Subcutaneous abdominal adipose tissue (tissue), 5 donors: ENCODE data around the gene PPP2CA.

Experiments
- H3K27ac ChIP-seq: one replicate; pipeline ENCODE4 v1.7.0; 2013; ENCODE audit warnings: low read depth, mild to moderate bottlenecking, inconsistent platforms, low read length, moderate library complexity
- H3K27me3 ChIP-seq, 5 donors: one replicate each; pipeline ENCODE4 v1.7.0; 2013; ENCODE audit warnings: low read length in 5 of 5, inconsistent platforms in 1 of 5; ENCODE audit not compliant: control insufficient read depth in 5 of 5, insufficient read depth in 4 of 5
- H3K36me3 ChIP-seq, 5 donors: one replicate each; pipeline ENCODE4 v1.7.0; 2013; ENCODE audit warnings: low read length in 5 of 5; ENCODE audit not compliant: control insufficient read depth in 5 of 5, insufficient read depth in 5 of 5
- H3K4me1 ChIP-seq, 5 donors: one replicate each; pipeline ENCODE4 v1.7.0; 2013; ENCODE audit warnings: low read length in 5 of 5, mild to moderate bottlenecking in 3 of 5, moderate library complexity in 1 of 5; ENCODE audit not compliant: control insufficient read depth in 5 of 5, insufficient read depth in 5 of 5
- H3K4me3 ChIP-seq, 5 donors: one replicate each; pipeline ENCODE4 v1.7.0; 2013; ENCODE audit warnings: low read length in 5 of 5, low read depth in 1 of 5
- H3K9ac ChIP-seq, 5 donors: one replicate each; pipeline ENCODE4 v1.7.0; 2013; ENCODE audit warnings: low read length in 5 of 5, mild to moderate bottlenecking in 4 of 5, moderate library complexity in 3 of 5
- H3K9me3 ChIP-seq, 5 donors: one replicate each; pipeline ENCODE4 v1.7.0; 2013; ENCODE audit warnings: low read length in 5 of 5; ENCODE audit not compliant: control insufficient read depth in 5 of 5
- donor health status: healthy.
- donor health status: healthy.
- donor health status: healthy.
- donor health status: healthy.
- donor health status: healthy.

Gene PPP2CA

DNA sequence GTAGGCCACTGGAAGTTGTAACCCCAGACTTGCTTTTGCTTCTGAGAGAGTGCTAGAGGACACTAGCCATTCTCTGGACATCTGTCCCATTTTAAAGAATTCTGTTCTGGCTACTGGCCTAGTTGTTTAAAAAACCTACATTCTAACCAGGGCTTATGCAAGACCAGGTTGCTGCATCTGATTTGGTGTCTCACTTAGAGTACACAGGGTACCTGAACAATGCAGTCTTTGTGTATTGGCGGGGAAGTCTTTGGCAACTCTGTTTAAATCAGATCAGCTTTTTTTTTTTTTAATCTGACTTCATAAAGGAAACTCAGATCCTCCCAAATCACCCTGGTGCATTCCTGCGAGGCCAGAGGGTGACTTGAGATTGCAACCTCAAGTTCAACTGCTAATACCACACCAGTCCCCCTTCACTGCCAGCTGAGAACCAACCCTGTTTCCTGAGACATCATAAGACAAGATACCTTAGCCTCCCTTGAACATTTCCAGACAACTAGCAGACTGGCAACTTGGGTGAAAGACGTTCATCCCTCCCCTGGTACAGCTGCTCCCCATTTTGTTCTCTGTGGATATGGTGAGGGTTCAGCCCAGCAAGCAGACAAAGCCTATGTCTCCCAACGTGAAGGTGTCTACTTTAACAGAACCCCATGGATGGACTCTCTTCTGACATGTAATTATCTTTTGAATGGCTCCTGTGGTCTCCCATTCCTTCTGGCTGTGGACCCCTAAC lies 76.1 kb downstream of the PPP2CA start:
- H3K27ac ChIP-seq: peak overlapping the region; percentile 43
- H3K9me3 ChIP-seq: no peaks in the 10 kb centered on the region
- H3K4me3 ChIP-seq: no peak overlapping the region
- H3K36me3 ChIP-seq: peaks cover 29 to 85% (median 63%) of the 10 kb centered on the region in 5 donors
- H3K9ac ChIP-seq: peak overlapping the region in 1 of 5 donors; percentile 16
- no peaks in the 10 kb centered on the region for H3K27me3 ChIP-seq
- peaks cover 4 to 18% (median 16%) of the 10 kb centered on the region in 5 donors for H3K4me1 ChIP-seq

DNA sequence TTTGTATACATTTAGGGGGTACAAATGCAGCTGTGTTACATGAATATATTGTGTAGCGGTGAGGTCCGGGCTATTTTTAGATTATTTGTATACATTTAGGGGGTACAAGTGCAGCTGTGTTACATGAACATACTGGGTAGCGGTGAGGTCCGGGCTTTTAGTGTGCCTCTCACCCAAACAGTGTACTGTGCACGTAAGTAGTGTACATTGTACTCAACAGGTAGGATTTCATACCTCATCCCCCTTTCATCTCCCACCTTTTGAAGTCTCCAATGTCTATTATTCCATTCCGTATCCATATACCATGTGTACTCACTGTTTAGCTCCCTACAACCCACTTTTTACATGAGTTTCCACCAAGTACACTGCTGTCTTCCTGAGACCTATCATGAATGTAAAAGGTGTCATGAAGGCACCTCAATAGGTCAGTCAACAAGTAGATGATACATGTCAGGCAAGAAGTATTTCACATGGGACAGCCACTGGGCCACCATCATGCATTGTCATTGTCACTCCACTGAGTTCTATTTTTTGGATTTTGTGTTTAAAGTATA lies 76.8 kb downstream of the PPP2CA start:
- Histone ChIP-seq H3K4me3 (no peak overlapping the region), H3K27ac (no peak overlapping the region), H3K9ac (no peak overlapping the region), H3K36me3 (peaks cover 25 to 86% (median 64%) of the 10 kb centered on the region in 5 donors), H3K4me1 (peaks cover 4 to 18% (median 16%) of the 10 kb centered on the region in 5 donors), H3K9me3 (no peaks in the 10 kb centered on the region), H3K27me3 (no peaks in the 10 kb centered on the region)

GRCh38 chr5:134148316-134148715 lies 77.6 kb downstream of the PPP2CA start:
- H3K9ac ChIP-seq: no peak overlapping the region
- no peak overlapping the region for H3K4me3 ChIP-seq
- H3K9me3 ChIP-seq: no peaks in the 10 kb centered on the region
- peaks cover 20 to 86% (median 63%) of the 10 kb centered on the region in 5 donors for H3K36me3 ChIP-seq
- H3K27me3 ChIP-seq: no peaks in the 10 kb centered on the region
- H3K4me1 ChIP-seq: peaks cover 4 to 18% (median 16%) of the 10 kb centered on the region in 5 donors
- H3K27ac ChIP-seq: no peak overlapping the region

- Histone ChIP-seq H3K27me3 (no peaks in the 10 kb centered on the region), H3K4me1 (peaks cover 4 to 18% (median 16%) of the 10 kb centered on the region in 5 donors)
Observed at GRCh38 chr5:134146651-134147518, 79.0 kb downstream of the PPP2CA start.

GRCh38 chr5:134145779-134146581 lies 79.9 kb downstream of the PPP2CA start:
- Histone ChIP-seq H3K4me3 (no peak overlapping the region), H3K9ac (peak overlapping the region in 1 of 5 donors; percentile 12), H3K36me3 (peaks cover 15 to 88% (median 64%) of the 10 kb centered on the region in 5 donors), H3K4me1 (peaks cover 4 to 18% (median 16%) of the 10 kb centered on the region in 5 donors), H3K27me3 (no peaks in the 10 kb centered on the region), H3K9me3 (no peaks in the 10 kb centered on the region), H3K27ac (no peak overlapping the region)

More at GRCh38 chr5:134146651-134147518, 79.0 kb downstream of the PPP2CA start:
- H3K4me3 ChIP-seq: no peak overlapping the region
- H3K27ac ChIP-seq: no peak overlapping the region
- peak overlapping the region in 1 of 5 donors; percentile 12 for H3K9ac ChIP-seq
- peaks cover 17 to 86% (median 65%) of the 10 kb centered on the region in 5 donors for H3K36me3 ChIP-seq
- H3K9me3 ChIP-seq: no peaks in the 10 kb centered on the region

DNA sequence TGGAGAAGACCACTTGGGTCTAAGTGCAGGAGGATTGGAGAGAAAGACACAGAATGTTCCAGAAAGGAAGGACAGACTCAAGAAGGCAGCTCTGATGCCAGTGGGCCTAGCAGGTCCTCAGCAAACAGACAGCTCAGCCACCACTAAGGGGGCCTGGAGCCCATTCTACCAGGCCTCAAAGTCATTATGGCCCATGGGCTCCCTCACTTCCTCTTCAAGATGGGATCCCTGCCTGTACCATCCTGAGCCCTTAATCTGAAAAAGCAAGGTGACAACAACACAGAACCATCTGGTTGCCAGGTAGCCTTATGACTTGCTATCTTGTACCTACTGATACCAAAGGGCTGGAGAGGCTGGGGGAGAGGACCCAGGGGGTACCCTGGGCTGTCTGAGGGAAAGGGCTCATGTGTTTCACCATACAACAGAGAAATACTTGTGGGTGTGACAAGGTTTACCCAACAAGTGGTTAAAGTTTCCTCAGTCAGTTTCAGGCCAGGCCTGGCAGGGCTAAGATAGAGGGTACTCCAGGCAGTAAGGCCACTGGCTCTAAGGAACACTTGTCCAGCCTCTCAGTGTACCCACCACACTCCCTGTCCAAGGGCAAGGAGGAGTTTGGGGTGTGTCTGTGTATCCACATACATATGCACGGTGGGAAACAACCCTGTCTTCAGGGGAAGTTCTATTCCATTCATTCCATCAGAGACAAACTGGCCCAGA lies 80.7 kb downstream of the PPP2CA start:
- Histone ChIP-seq H3K36me3 (peaks cover 10 to 84% (median 59%) of the 10 kb centered on the region in 5 donors), H3K27me3 (no peaks in the 10 kb centered on the region), H3K4me3 (no peak overlapping the region), H3K9ac (no peak overlapping the region), H3K9me3 (no peaks in the 10 kb centered on the region), H3K27ac (no peak overlapping the region), H3K4me1 (peaks cover 4 to 23% (median 11%) of the 10 kb centered on the region in 5 donors)
